Liver (tissue), 9 donors: ENCODE measurements around the gene DNAL1. TPM values are rescaled to one million over a fixed set of nuclear protein-coding genes. Genes with fewer than 3 reads are reported as not detected.

Experiments
- DNase-seq: peaks from one replicate; pipeline ENCODE4 v3.0.0-alpha.2; 2017; ENCODE audit warnings: low spot score
- H3K27ac ChIP-seq, 2 donors: one replicate each; pipeline ENCODE4 v1.7.0; 2013; ENCODE audit warnings: inconsistent platforms in 2 of 2, low read length in 2 of 2, control low read depth in 1 of 2, low read depth in 1 of 2, mild to moderate bottlenecking in 1 of 2
- H3K27me3 ChIP-seq, 4 donors: one replicate each; pipeline versions ENCODE4 v1.6.1 to v1.7.0; 2013; ENCODE audit warnings: low read length in 3 of 4, inconsistent platforms in 1 of 4, mild to moderate bottlenecking in 1 of 4, moderate library complexity in 1 of 4; ENCODE audit not compliant: control insufficient read depth in 4 of 4, insufficient read depth in 4 of 4
- H3K36me3 ChIP-seq, 4 donors: one replicate each; pipeline versions ENCODE4 v1.6.1 to v1.7.0; 2013; ENCODE audit warnings: low read length in 3 of 4, mild to moderate bottlenecking in 3 of 4, low read depth in 1 of 4, moderate library complexity in 1 of 4; ENCODE audit not compliant: control insufficient read depth in 4 of 4, insufficient read depth in 3 of 4
- H3K4me1 ChIP-seq, 4 donors: one replicate each; pipeline versions ENCODE4 v1.6.1 to v1.7.0; 2013; ENCODE audit warnings: low read length in 3 of 4, mild to moderate bottlenecking in 3 of 4, moderate library complexity in 1 of 4; ENCODE audit not compliant: control insufficient read depth in 4 of 4, insufficient read depth in 4 of 4
- H3K4me3 ChIP-seq, 3 donors: one replicate each; pipeline versions ENCODE4 v1.6.1 to v1.7.0; 2013; ENCODE audit warnings: low read length in 3 of 3, control low read depth in 1 of 3, low read depth in 1 of 3, mild to moderate bottlenecking in 1 of 3
- H3K9ac ChIP-seq, 2 donors: one replicate each; pipeline ENCODE4 v1.7.0; 2013; ENCODE audit warnings: low read length in 2 of 2, mild to moderate bottlenecking in 2 of 2, moderate library complexity in 2 of 2, control low read depth in 1 of 2, low read depth in 1 of 2
- H3K9me3 ChIP-seq, 4 donors: one replicate each; pipeline versions ENCODE4 v1.6.1 to v1.7.0; 2013; ENCODE audit warnings: low read length in 3 of 4; ENCODE audit not compliant: control insufficient read depth in 4 of 4
- CTCF ChIP-seq: fragments of 150-350 bp; IDR thresholded peaks from 2 replicates; pipeline ENCODE4 v1.5.1; 2017; ENCODE audit warnings: improper control_type of control experiment, low read depth, low read length; ENCODE audit not compliant: missing input control
- EGR1 ChIP-seq, 2 donors: IDR thresholded peaks; 2 replicates each; pipeline ENCODE4 v1.6.1; 2016 to 2018; ENCODE audit warnings: antibody characterized with exemption in 2 of 2, low read depth in 2 of 2
- FOXA1 ChIP-seq: IDR thresholded peaks from 2 replicates; pipeline ENCODE4 v1.6.1; 2016; ENCODE audit warnings: antibody characterized with exemption
- FOXA2 ChIP-seq: IDR thresholded peaks from 2 replicates; pipeline ENCODE4 v1.6.1; 2016; ENCODE audit warnings: antibody characterized with exemption
- GABPA ChIP-seq, 2 donors: IDR thresholded peaks in 1 of 2; conservative IDR thresholded peaks in 1 of 2; 2 replicates each; pipeline ENCODE4 v1.6.1; 2016; ENCODE audit warnings: antibody characterized with exemption in 2 of 2, mild to moderate bottlenecking in 1 of 2, moderate library complexity in 1 of 2
- HNF4A ChIP-seq, 2 donors: conservative IDR thresholded peaks; 2 replicates each; pipeline ENCODE4 v1.6.1; 2016; ENCODE audit warnings: antibody characterized with exemption in 2 of 2, mild to moderate bottlenecking in 2 of 2
- HNF4G ChIP-seq: IDR thresholded peaks from 2 replicates; pipeline ENCODE4 v1.6.1; 2016; ENCODE audit warnings: antibody characterized with exemption
- JUND ChIP-seq, 2 donors: IDR thresholded peaks; 2 replicates each; pipeline ENCODE4 v1.6.1; 2016; ENCODE audit warnings: antibody characterized with exemption in 2 of 2
- MAX ChIP-seq: IDR thresholded peaks from 2 replicates; pipeline ENCODE4 v1.6.1; 2016; ENCODE audit warnings: antibody characterized with exemption
- NR2F2 ChIP-seq: IDR thresholded peaks from 2 replicates; pipeline ENCODE4 v1.6.1; 2016; ENCODE audit warnings: antibody characterized with exemption
- RAD21 ChIP-seq, 2 donors: IDR thresholded peaks; 2 replicates each; pipeline ENCODE4 v1.6.1; 2016; ENCODE audit warnings: antibody characterized with exemption in 2 of 2, mild to moderate bottlenecking in 2 of 2
- RXRA ChIP-seq, 2 donors: IDR thresholded peaks; 2 replicates each; pipeline ENCODE4 v1.6.1; 2017 to 2018; ENCODE audit warnings: antibody characterized with exemption in 2 of 2, mild to moderate bottlenecking in 1 of 2
- SP1 ChIP-seq: IDR thresholded peaks from 2 replicates; pipeline ENCODE4 v1.6.1; 2018; ENCODE audit warnings: antibody characterized with exemption, mild to moderate bottlenecking
- TAF1 ChIP-seq: conservative IDR thresholded peaks from 2 replicates; pipeline ENCODE4 v1.6.1; 2016; ENCODE audit warnings: antibody characterized with exemption, mild to moderate bottlenecking
- YY1 ChIP-seq: IDR thresholded peaks from 2 replicates; pipeline ENCODE4 v1.6.1; 2016; ENCODE audit warnings: antibody characterized with exemption, mild to moderate bottlenecking
- WGBS: extraction: QIAGEN DNeasy Blood & Tissue Kit; methylation state at CpG from one replicate; pipeline ENCODE4 v1.1.7; 2013; 5-methylcytosine and 5-hydroxymethylcytosine counted together
- polyA plus RNA-seq, 2 donors: library from polyadenylated mRNA; stranded (reverse) in 1 of 2; unstranded in 1 of 2; fragments of 200-250 nt in 1 of 2; fragments of >200 nt in 1 of 2; fragmentation: Nextera tagmentation in 1 of 2; extraction: Ambion mirVana in 1 of 2; gene quantifications; one replicate each; pipeline versions ENCODE4 v1.2.1 to v1.2.3, GENCODE V29; 2013 to 2015
- total RNA-seq, 2 donors: library from RNA; depleted of rRNA; stranded (reverse); fragments of >200 nt; gene quantifications; one replicate each; pipeline ENCODE4 v1.2.3, GENCODE V29; 2014
- TF ChIP-seq, protein P1 (sequence below): IDR thresholded peaks from 2 replicates; pipeline ENCODE4 v1.6.1; 2016; ENCODE audit warnings: antibody characterized with exemption
- TF ChIP-seq, protein P2 (sequence below): IDR thresholded peaks from 2 replicates; pipeline ENCODE4 v1.6.1; 2016; ENCODE audit warnings: antibody characterized with exemption, mild to moderate bottlenecking
- TF ChIP-seq, protein P3 (sequence below): IDR thresholded peaks from 2 replicates; pipeline ENCODE4 v1.6.1; 2016; ENCODE audit warnings: antibody characterized with exemption
- donor health status: healthy.
- donor health status: healthy.
- donor health status: healthy.
- donor health status: healthy.
- donor health status: healthy.

DNAL1 gene
- total and polyA plus RNA-seq, 4 donors, result 1.9 to 3.4 (median 2.4) TPM

GRCh38 chr14:73747379-73748211 is 102.8 kb downstream of the DNAL1 start:
- H3K4me1 ChIP-seq, result peaks cover 30 to 90% (median 78%) of the 10 kb centered on the region in 4 donors
- H3K4me3 ChIP-seq, result no peak overlapping the region
- H3K36me3 ChIP-seq, result no peaks in the 10 kb centered on the region
- TF ChIP-seq, protein P1, sequence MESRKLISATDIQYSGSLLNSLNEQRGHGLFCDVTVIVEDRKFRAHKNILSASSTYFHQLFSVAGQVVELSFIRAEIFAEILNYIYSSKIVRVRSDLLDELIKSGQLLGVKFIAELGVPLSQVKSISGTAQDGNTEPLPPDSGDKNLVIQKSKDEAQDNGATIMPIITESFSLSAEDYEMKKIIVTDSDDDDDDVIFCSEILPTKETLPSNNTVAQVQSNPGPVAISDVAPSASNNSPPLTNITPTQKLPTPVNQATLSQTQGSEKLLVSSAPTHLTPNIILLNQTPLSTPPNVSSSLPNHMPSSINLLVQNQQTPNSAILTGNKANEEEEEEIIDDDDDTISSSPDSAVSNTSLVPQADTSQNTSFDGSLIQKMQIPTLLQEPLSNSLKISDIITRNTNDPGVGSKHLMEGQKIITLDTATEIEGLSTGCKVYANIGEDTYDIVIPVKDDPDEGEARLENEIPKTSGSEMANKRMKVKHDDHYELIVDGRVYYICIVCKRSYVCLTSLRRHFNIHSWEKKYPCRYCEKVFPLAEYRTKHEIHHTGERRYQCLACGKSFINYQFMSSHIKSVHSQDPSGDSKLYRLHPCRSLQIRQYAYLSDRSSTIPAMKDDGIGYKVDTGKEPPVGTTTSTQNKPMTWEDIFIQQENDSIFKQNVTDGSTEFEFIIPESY, result no peak
- no peak for TF ChIP-seq JUND (IDR thresholded peaks at IDR 0.05)
- no peak for TF ChIP-seq HNF4G
- TF ChIP-seq RXRA (IDR thresholded peaks at IDR 0.05), result no peak
- TF ChIP-seq, protein P2, sequence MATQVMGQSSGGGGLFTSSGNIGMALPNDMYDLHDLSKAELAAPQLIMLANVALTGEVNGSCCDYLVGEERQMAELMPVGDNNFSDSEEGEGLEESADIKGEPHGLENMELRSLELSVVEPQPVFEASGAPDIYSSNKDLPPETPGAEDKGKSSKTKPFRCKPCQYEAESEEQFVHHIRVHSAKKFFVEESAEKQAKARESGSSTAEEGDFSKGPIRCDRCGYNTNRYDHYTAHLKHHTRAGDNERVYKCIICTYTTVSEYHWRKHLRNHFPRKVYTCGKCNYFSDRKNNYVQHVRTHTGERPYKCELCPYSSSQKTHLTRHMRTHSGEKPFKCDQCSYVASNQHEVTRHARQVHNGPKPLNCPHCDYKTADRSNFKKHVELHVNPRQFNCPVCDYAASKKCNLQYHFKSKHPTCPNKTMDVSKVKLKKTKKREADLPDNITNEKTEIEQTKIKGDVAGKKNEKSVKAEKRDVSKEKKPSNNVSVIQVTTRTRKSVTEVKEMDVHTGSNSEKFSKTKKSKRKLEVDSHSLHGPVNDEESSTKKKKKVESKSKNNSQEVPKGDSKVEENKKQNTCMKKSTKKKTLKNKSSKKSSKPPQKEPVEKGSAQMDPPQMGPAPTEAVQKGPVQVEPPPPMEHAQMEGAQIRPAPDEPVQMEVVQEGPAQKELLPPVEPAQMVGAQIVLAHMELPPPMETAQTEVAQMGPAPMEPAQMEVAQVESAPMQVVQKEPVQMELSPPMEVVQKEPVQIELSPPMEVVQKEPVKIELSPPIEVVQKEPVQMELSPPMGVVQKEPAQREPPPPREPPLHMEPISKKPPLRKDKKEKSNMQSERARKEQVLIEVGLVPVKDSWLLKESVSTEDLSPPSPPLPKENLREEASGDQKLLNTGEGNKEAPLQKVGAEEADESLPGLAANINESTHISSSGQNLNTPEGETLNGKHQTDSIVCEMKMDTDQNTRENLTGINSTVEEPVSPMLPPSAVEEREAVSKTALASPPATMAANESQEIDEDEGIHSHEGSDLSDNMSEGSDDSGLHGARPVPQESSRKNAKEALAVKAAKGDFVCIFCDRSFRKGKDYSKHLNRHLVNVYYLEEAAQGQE, result no peak
- TF ChIP-seq EGR1 (IDR thresholded peaks at IDR 0.05; ENCODE audit: low read depth in 2 of 2), result no peak
- TF ChIP-seq, protein P3, sequence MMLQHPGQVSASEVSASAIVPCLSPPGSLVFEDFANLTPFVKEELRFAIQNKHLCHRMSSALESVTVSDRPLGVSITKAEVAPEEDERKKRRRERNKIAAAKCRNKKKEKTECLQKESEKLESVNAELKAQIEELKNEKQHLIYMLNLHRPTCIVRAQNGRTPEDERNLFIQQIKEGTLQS, result no peak
- no peak for TF ChIP-seq FOXA2
- TF ChIP-seq NR2F2, result no peak
- no peak for TF ChIP-seq RAD21 (IDR thresholded peaks at IDR 0.05)
- no peak for TF ChIP-seq HNF4A (conservative IDR thresholded peaks at IDR 0.05)
- TF ChIP-seq TAF1, result no peak
- TF ChIP-seq SP1, result no peak
- TF ChIP-seq CTCF, result no peak
- no peak for TF ChIP-seq FOXA1
- TF ChIP-seq YY1, result no peak
- TF ChIP-seq MAX, result no peak
- no peak for TF ChIP-seq GABPA (IDR thresholded peaks at IDR 0.05 in 1 of 2, conservative IDR thresholded peaks at IDR 0.05 in 1 of 2)
- H3K9ac ChIP-seq, result no peak overlapping the region
- no peaks in the 10 kb centered on the region for H3K9me3 ChIP-seq
- H3K27me3 ChIP-seq, result no peaks in the 10 kb centered on the region
- 67% methylated on average over 9 of the region's 9 CpGs for WGBS
- H3K27ac ChIP-seq, result no peak overlapping the region
- DNase-seq, result no peak
